HG03095 (cell line): ENCODE measurements around the gene HAUS8.

Experiments
- ATAC-seq: cut with Tn5 transposase; IDR thresholded peaks from one replicate; pipeline ENCODE4 v1.9.1; 2021; ENCODE audit warnings: moderate library complexity; ENCODE audit not compliant: unreplicated experiment

The HAUS8 gene

GRCh38 chr19:17075864-17076542 lies 751 bp upstream of the HAUS8 start:
- ATAC-seq, result no peak

DNA sequence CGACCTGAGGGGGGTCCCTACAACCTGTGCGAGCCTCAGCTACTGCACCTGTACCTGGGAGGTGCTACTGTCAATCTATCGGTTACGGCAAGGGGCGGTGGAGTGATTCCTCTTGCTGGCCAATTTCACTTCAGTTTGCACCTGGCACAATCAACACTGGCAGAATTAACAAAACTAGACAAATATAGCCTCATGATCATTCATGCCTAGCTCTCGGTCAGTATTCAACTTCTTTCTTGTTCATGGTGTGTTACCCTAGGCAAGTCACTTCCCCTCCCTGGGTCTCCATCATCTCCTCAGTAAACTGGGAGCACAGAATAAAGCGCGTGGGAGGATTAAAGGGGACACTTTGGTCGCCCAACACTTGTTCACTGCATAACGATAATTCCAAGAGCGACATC lies 618 bp downstream of the HAUS8 start:
- ATAC-seq, result no peak

- ATAC-seq, result no peak
Observed at GRCh38 chr19:17073869-17074633, 1.2 kb downstream of the HAUS8 start.

DNA sequence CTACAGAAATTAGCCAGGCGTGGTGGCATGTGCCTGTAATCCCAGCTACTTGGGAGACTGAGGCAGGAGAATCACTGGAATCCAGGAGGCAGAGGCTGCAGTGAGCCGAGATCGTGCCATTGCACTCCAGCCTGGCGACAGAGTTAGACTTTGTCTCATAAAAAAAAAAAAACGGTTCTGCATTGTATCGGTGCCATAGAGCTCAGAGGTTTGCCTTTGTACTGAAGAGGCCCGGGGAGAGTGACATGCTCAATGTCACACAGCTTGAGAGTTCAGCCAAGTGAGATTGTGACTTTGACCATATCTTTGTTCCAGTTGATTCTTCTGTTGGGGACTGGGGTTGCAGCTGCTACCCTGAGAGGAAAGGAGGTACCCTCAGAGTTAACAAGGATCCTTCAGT lies 4.3 kb downstream of the HAUS8 start:
- no peak for ATAC-seq

DNA sequence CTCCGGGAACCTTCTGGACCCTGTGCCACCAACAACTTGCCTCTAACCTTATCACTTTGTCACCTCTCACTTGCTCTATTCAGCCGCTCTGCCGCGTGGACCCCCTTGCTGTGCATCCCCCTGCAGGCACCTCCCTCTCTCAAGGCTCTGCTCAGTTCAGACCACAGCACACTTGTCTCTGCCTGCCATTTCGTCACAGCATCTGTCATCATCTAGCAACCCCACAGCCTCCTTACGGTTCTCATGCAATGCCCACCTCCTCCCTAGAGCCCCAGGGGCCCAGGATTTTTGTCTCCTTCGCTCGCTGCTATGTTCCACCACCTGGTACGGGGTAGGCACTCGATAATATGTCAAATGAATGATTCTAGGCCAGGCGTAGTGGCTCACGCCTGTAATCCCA lies 4.8 kb downstream of the HAUS8 start:
- no peak for ATAC-seq

DNA sequence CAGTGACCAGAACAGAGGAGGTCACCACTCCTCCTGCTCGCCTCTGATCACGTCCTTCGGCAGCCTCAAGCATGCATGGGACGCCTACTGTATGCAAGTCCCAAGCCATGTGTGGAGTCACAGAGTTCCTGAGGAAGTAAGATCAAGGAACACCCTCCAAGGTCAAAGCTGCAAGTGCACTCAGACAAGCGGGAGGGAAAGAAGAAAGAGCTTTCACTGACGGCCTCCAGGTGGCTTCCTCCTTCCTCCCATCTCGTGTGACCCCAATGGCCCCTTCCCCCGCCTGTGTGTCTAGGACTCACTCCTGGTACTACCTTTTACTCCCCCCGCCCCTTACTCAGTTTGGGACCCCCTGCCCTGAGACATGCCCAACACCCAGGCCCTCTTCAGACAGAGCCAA lies 6.1 kb downstream of the HAUS8 start:
- no peak for ATAC-seq

- ATAC-seq, result no peak
Observed at GRCh38 chr19:17063428-17063827, 11.8 kb downstream of the HAUS8 start.

GRCh38 chr19:17061691-17062090 lies 13.6 kb downstream of the HAUS8 start:
- ATAC-seq, result no peak

GRCh38 chr19:17061205-17061604 lies 14.0 kb downstream of the HAUS8 start:
- ATAC-seq, result no peak

- ATAC-seq, result no peak
Observed at GRCh38 chr19:17060802-17061201, 14.4 kb downstream of the HAUS8 start.

- no peak for ATAC-seq
Observed at GRCh38 chr19:17058236-17058635, 17.0 kb downstream of the HAUS8 start.

DNA sequence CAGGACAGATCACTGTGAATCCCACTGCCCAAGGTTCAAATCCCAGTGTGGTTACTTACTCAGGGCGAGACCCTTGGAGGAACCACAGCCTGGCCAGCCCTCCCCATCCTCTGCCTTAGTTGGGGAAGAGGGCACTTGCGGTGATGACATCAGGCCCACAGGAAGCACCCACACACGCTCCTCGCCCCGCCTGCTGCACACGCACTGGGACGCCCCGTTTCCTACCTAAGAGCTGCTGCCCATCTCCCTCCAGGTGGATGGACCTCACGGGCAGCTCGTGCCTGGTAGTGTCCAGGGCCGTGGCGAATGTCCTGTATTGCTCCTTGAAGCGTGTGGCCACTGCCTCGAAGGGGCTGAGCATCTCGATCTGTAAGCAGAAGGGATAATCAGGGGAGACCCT lies 19.6 kb downstream of the HAUS8 start:
- no peak for ATAC-seq

DNA sequence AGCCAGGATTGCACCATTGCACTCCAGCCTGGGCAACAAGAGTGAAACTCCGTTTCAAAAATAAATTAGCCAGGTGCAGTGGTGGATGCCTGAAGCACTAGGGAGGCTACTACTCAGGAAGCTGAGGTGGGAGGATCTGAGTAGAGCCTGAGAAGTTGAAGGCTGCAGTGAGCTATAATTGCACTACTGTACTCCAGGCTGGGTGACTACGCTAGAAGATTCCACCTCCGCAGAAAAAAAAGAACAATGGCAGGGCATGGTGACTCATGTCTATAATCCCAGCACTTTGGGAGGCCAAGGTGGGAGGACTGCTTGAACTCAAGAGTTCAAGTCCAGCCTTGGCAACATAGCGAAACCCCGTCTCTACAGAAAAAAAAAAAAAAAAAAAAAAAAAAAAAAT lies 20.5 kb downstream of the HAUS8 start:
- no peak for ATAC-seq

GRCh38 chr19:17052439-17052838 lies 22.8 kb downstream of the HAUS8 start:
- no peak for ATAC-seq

DNA sequence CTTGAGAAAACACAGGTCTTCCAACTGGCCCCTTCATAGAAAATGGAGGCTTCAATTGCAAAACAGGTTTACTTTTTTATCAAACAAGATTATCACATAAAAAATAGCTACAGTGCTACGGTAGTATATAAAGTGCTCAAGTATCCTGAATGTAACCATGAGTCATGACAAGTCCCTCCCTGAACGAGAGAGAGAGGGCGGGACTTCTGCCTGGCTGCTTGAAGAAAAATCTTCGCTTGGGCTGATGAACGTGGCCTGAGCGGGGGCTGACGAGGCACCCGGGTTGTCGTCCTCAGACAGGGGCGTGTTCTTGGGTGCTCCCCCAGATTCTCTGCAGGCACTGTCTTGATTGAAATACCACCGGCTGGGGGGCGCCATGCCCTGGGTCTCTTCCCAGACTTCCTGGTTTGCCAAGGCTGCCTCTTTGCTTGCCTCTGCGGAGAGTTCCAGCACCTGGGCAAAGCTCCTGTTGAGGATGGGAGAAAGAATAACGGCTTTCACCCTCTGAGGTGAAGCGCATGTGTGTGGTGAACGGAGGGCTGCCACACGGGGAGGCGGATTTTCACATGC lies 25.5 kb downstream of the HAUS8 start:
- no peak for ATAC-seq

GRCh38 chr19:17048885-17049453 lies 26.3 kb downstream of the HAUS8 start:
- no peak for ATAC-seq

DNA sequence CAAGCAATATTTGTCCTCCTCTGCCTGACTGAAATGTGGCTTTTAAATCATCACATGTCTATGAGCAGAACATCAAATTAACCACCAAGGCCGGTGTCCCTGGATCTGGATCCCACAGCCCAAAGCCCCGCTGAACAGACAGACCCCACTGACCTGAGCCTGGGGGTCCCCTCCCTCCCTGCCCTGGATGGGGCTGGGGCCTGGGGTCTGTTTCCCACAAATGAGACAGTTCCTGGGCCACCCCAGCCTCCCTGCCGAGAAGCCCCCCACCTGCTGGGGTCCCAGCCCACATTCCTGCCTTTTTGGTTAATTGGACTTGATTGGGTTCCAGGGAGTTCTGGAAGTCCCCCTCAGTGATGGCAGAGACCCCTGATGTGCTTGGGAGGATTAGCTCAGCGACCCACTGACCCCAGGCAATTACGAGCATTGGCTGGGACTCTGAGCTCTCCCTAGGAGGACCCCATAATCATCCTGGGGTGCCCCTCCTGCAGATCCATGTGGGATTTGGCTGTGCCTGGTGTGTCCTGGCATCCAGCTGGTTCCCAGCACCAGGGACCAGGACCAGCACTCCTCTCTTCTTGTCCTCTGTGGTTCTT lies 29.2 kb downstream of the HAUS8 start:
- ATAC-seq, result no peak

GRCh38 chr19:17043744-17044143 lies 31.5 kb downstream of the HAUS8 start:
- ATAC-seq, result no peak

- no peak for ATAC-seq
Observed at GRCh38 chr19:17041976-17042375, 33.3 kb downstream of the HAUS8 start.

DNA sequence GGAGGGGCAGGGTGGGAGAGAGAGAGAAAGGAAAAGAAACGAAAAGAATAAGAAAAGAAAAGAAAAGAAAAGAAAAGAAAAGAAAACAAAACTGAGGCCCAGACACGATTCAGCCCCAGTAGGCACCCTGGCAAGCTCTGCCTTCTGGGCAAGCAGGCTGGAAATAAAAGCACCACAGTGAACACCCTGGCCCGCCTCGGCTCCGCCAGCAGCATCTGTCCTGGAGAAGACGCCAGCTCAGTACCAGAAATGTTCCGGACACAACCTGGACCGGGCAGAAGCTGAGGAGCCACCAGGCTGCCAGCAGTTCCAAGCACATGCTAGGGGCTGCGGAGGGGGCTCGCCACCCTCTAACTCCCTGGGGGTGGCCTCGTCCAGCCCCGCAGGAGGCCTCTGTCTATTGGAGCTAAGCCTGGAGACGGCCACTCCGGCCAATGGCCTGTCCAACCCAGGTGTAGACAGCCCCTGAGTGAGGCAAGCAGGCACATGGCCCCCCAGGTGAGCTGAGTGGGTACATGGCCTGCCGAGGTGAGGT lies 37.2 kb downstream of the HAUS8 start:
- no peak for ATAC-seq

GRCh38 chr19:17037184-17037583 lies 38.1 kb downstream of the HAUS8 start:
- no peak for ATAC-seq
